Fibroblast of lung (primary cell): ENCODE data around the gene MEGF6. TPM values are rescaled to one million over a fixed set of nuclear protein-coding genes. Genes with fewer than 3 reads are reported as not detected.

ENCODE experiments used
- DNase-seq, 2 donors: peaks; one replicate each; pipeline versions ENCODE4 v3.0.0 to v3.0.0-alpha.2; 2010; ENCODE audit warnings: low read depth in 2 of 2
- H2AFZ ChIP-seq: 2 replicates; pipeline ENCODE4 v1.5.1; 2012; ENCODE audit warnings: low read length, control low read depth, inconsistent platforms
- H3K27ac ChIP-seq: 2 replicates; pipeline ENCODE4 v1.5.1; 2011; ENCODE audit warnings: low read length, control low read depth; ENCODE audit not compliant: insufficient read depth
- H3K27me3 ChIP-seq: 2 replicates; pipeline ENCODE4 v1.5.1; 2011; ENCODE audit warnings: mild to moderate bottlenecking, low read length; ENCODE audit not compliant: control insufficient read depth, insufficient read depth
- H3K36me3 ChIP-seq: 2 replicates; pipeline ENCODE4 v1.5.1; 2011; ENCODE audit warnings: low read length; ENCODE audit not compliant: control insufficient read depth, insufficient read depth
- H3K4me1 ChIP-seq: 2 replicates; pipeline ENCODE4 v1.5.1; 2011; ENCODE audit warnings: low read length; ENCODE audit not compliant: control insufficient read depth, insufficient read depth; ENCODE audit errors: extremely low read depth
- H3K4me2 ChIP-seq: 2 replicates; pipeline ENCODE4 v1.5.1; 2011; ENCODE audit warnings: low read length, control low read depth; ENCODE audit not compliant: insufficient read depth; ENCODE audit errors: extremely low read depth
- H3K4me3 ChIP-seq, 4 experiments: fragments of 200-600 bp in 1 of 4; sonication (generic) in 1 of 4; replicated peaks in 1 of 4; 2 replicates each; pipeline ENCODE4 v1.5.1; 2011 to 2016; ENCODE audit warnings: low read length in 4 of 4, low read depth in 3 of 4, mild to moderate bottlenecking in 3 of 4, control low read depth in 2 of 4, inconsistent platforms in 1 of 4, mixed read lengths in 1 of 4; ENCODE audit not compliant: insufficient read depth in 1 of 4; ENCODE audit errors: control extremely low read depth in 1 of 4
- H3K79me2 ChIP-seq: 2 replicates; pipeline ENCODE4 v1.5.1; 2012; ENCODE audit warnings: mild to moderate bottlenecking, low read length, inconsistent platforms; ENCODE audit not compliant: control insufficient read depth, insufficient read depth
- H3K9ac ChIP-seq: 2 replicates; pipeline ENCODE4 v1.5.1; 2011; ENCODE audit warnings: mild to moderate bottlenecking, low read length, control low read depth; ENCODE audit not compliant: insufficient read depth
- H3K9me3 ChIP-seq: 2 replicates; pipeline ENCODE4 v1.5.1; 2012; ENCODE audit warnings: low read depth, low read length; ENCODE audit not compliant: control insufficient read depth, insufficient read depth
- H4K20me1 ChIP-seq: 2 replicates; pipeline ENCODE4 v1.5.1; 2011; ENCODE audit warnings: low read length; ENCODE audit not compliant: control insufficient read depth, insufficient read depth; ENCODE audit errors: extremely low read depth
- EZH2 ChIP-seq: IDR thresholded peaks from 2 replicates; pipeline ENCODE4 v1.5.1; 2012; ENCODE audit warnings: low read length, control low read depth, mild to moderate bottlenecking; ENCODE audit errors: missing control alignments
- polyA plus RNA-seq, 2 donors: library from polyadenylated mRNA; depleted of rRNA in 1 of 2; stranded (reverse) in 1 of 2; unstranded in 1 of 2; fragments of >200 nt; gene quantifications; 2 replicates each; pipeline ENCODE4 v1.2.1, GENCODE V29; 2011 to 2012; ENCODE audit warnings: missing spikeins in 1 of 2
- total RNA-seq: library from RNA; depleted of rRNA; stranded (reverse); fragments of >200 nt; gene quantifications from 2 replicates; pipeline ENCODE4 v1.2.1, GENCODE V29; 2014
- TF ChIP-seq, protein P1 (sequence below), 2 donors: IDR thresholded peaks in 1 of 2; conservative IDR thresholded peaks in 1 of 2; 1 replicate in 1 of 2; 2 replicates in 1 of 2; pipeline ENCODE4 v1.5.1; 2011 to 2012; ENCODE audit warnings: low read length in 2 of 2, control low read depth in 1 of 2, inconsistent platforms in 1 of 2, low read depth in 1 of 2, mild to moderate bottlenecking in 1 of 2

Gene MEGF6
- total and polyA plus RNA-seq, 2 donors (not counting 1 experiment from before 2014, with no cell fraction given), result 1.6 to 11.6 TPM

DNA sequence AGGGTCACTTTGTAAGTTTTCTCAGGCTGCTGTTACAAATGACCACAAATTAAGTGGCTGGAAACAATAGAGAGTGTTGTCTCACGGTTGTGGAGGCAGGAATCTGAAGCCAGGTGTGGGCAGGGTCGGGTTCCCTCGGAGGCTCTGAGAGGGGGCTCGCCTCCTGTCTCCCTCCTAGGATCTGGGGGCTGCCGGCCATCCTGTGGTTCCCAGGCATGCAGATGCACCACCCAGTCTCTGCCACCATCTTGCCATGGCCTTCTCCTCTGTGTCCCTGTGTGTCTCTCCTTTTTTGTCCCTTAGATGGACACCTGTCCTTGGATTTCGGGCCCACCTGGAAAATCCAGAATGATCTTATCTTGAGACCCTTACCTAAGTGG is 45.8 kb upstream of the MEGF6 start:
- Histone ChIP-seq H3K4me3 (no peak overlapping the region), H3K79me2 (no peaks in the 10 kb centered on the region), H3K4me2 (no peak overlapping the region), H3K27me3 (peaks cover 23% of the 10 kb centered on the region), H4K20me1 (no peaks in the 10 kb centered on the region), H3K27ac (no peak overlapping the region), H3K9ac (no peak overlapping the region), H3K36me3 (no peaks in the 10 kb centered on the region), H3K4me1 (no peaks in the 10 kb centered on the region), H3K9me3 (no peaks in the 10 kb centered on the region), H2AFZ (no peak overlapping the region)
- DNase-seq, result no peak
- TF ChIP-seq, protein P1, sequence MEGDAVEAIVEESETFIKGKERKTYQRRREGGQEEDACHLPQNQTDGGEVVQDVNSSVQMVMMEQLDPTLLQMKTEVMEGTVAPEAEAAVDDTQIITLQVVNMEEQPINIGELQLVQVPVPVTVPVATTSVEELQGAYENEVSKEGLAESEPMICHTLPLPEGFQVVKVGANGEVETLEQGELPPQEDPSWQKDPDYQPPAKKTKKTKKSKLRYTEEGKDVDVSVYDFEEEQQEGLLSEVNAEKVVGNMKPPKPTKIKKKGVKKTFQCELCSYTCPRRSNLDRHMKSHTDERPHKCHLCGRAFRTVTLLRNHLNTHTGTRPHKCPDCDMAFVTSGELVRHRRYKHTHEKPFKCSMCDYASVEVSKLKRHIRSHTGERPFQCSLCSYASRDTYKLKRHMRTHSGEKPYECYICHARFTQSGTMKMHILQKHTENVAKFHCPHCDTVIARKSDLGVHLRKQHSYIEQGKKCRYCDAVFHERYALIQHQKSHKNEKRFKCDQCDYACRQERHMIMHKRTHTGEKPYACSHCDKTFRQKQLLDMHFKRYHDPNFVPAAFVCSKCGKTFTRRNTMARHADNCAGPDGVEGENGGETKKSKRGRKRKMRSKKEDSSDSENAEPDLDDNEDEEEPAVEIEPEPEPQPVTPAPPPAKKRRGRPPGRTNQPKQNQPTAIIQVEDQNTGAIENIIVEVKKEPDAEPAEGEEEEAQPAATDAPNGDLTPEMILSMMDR (conservative IDR thresholded peaks at IDR 0.05 in 1 of 2, IDR thresholded peaks at IDR 0.05 in 1 of 2; ENCODE audit: low read depth in 1 of 2, low read length in 2 of 2), result no peak
- no peak for TF ChIP-seq EZH2

DNA sequence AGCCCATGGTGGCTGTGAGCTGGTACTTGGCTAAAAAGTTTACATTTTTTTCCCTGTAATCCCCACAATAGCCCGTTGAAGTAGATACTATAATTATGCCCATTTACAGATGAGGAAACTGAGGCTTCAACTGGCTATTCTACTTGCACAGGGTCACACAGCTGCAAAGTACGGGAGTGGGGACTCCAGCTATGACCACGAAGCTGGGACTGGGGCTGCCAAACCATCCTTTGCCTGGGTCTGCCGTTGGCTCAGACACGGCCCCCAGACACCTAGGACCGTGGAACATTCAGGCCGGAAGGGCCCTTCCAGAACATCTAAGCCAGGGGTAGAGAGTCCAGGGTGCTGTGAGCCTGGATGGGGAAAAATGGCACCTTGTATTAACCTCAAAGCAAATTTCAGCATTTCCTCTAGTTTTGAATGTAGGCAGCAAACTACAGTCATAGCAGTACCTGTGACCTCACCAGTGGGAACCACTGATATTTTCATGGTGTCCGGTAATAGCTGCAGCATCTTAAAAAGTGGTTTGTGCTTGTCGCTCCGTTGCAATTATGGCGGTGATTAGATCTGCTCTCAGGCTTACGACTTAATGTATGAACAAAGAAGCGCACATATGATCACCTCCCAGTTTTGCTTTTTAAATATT is 45.3 kb upstream of the MEGF6 start:
- no peaks in the 10 kb centered on the region for H3K36me3 ChIP-seq

GRCh38 chr1:3654549-3655281 is 43.4 kb upstream of the MEGF6 start:
- no peak overlapping the region for H3K4me2 ChIP-seq
- no peaks in the 10 kb centered on the region for H3K79me2 ChIP-seq
- H2AFZ ChIP-seq, result no peak overlapping the region
- no peaks in the 10 kb centered on the region for H4K20me1 ChIP-seq
- H3K4me3 ChIP-seq, result no peak overlapping the region
- no peaks in the 10 kb centered on the region for H3K4me1 ChIP-seq
- H3K36me3 ChIP-seq, result no peaks in the 10 kb centered on the region
- H3K27me3 ChIP-seq, result peaks cover 40% of the 10 kb centered on the region
- no peak overlapping the region for H3K27ac ChIP-seq
- H3K9ac ChIP-seq, result no peak overlapping the region
- H3K9me3 ChIP-seq, result no peaks in the 10 kb centered on the region
- no peak for TF ChIP-seq EZH2
- TF ChIP-seq, protein P1 (conservative IDR thresholded peaks at IDR 0.05 in 1 of 2, IDR thresholded peaks at IDR 0.05 in 1 of 2; ENCODE audit: low read depth in 1 of 2, low read length in 2 of 2), result no peak
- DNase-seq, result no peak

More for the DNA sequence above, 45.3 kb upstream of the MEGF6 start:
- TF ChIP-seq, protein P1 (conservative IDR thresholded peaks at IDR 0.05 in 1 of 2, IDR thresholded peaks at IDR 0.05 in 1 of 2; ENCODE audit: low read depth in 1 of 2, low read length in 2 of 2), result no peak
- no peak for TF ChIP-seq EZH2
- Histone ChIP-seq H3K9me3 (no peaks in the 10 kb centered on the region), H3K27me3 (peaks cover 26% of the 10 kb centered on the region), H3K4me3 (no peak overlapping the region), H4K20me1 (no peaks in the 10 kb centered on the region), H3K9ac (no peak overlapping the region), H3K27ac (no peak overlapping the region), H3K4me2 (no peak overlapping the region), H3K79me2 (no peaks in the 10 kb centered on the region), H2AFZ (no peak overlapping the region), H3K4me1 (no peaks in the 10 kb centered on the region)
- no peak for DNase-seq
